Activated CD8-positive, alpha-beta memory T cell treated with anti-CD3 and anti-CD28 coated beads, Interleukin-2, amount 50 U/mL, for 1 hour (primary cell): ENCODE data around the gene EVC.
"Not testable (repeated sequence)": the region's sequence is repeated elsewhere in the genome, so short reads cannot be mapped to it uniquely, and the experiment has no call there.

ENCODE experiments used
- DNase-seq: peaks from one replicate; pipeline ENCODE4 v3.0.0-alpha.2; 2020; ENCODE audit errors: extremely low read depth

Gene EVC

DNA sequence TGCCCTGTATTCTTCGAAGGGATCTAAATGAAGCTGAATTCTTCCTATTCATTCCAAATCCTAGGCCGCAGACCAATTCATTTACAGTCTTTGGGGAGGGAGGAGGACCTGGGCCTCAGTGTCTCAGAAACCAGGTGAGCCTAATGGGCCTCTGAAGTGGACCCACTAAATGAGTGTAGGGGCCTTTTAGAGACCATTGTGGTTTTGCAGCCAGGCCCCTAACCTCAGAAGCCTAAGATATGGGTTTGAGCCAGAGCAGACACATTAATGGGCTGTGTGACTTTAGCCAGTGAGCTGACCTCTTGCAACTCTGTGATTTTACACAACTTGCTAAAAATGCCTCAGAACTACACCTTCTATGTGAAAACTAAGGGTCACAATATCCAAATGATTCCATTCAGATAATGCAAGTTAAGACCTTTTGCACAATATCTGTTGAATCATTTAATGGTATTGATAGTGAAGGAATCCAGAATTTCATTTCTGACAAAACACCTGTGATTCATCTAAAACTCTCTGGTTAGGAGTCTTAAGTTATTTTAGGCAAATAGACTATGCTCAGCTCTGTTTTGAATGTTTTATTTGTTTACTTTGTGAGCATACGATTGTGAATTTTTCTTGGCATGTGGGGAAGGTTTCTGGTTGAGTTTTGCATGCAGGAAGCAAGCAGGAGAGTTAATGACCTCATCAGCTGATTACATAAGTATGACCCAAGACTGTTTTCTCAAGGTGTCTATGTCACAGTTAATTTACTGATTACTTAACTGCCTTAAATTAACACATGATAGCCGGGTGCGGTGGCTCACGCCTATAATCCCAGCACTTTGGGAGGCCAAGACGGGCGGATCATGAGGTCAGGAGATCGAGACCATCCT is 75.0 kb downstream of the EVC start:
- no peak for DNase-seq

GRCh38 chr4:5787311-5787710 is 76.3 kb downstream of the EVC start:
- DNase-seq, result no peak

DNA sequence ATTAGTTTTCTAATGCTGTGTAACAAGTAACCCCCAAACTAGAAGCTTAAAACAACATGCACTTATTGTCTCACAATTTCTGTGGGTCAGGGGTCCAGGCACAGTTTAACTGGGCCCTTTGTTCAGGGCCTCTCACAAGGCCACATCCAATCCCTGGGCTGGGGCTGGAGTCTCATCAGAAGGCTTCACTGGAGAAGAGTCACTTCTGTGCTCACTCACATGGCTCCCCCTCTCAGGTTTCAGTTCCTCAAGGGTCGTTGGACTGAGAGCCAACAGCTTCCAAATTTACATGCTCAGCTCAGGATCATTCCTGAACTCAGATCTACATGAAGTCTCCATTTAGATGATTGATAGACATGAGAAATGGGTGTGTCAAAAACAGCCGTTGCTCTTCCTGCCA is 77.1 kb downstream of the EVC start:
- DNase-seq, result no peak

GRCh38 chr4:5789141-5789540 is 78.1 kb downstream of the EVC start:
- no peak for DNase-seq

DNA sequence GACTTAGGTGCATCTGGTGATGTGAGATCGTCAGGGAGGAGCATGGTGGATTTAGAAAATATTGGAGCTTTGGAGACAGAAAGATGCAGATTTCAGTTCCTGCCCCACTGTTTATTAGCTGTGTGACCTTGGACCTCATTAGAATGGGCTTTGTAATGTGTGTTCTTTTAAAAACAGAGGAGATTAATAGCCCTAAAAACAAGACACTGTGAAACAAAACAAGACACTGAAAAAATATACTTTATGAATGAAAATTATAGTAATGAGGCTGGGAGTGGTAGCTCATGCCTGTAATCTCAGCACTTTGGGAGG is 79.5 kb downstream of the EVC start:
- no peak for DNase-seq

DNA sequence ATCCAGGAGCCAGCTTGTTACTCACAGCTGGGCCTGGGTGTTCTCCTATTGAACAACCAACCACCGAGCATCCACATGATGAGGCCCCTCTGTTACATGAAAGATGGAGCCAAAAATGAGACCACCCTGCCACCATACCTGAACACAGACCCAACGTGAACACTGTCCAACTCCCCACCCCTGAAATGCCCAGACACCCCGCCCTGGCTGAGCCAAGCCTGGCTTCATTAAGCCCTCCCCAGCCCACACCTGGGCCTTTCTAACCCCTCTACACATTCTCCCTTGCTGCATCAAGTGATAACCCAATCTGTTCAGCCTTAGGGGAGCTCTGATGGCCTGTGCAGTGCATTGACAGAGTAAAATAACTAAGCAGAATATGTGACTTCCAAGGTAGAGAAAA is 80.7 kb downstream of the EVC start:
- no peak for DNase-seq

GRCh38 chr4:5793514-5793913 is 82.5 kb downstream of the EVC start:
- no peak for DNase-seq

- no peak for DNase-seq
These were observed 84.6 kb downstream of the EVC start for GRCh38 chr4:5795580-5795979.

DNA sequence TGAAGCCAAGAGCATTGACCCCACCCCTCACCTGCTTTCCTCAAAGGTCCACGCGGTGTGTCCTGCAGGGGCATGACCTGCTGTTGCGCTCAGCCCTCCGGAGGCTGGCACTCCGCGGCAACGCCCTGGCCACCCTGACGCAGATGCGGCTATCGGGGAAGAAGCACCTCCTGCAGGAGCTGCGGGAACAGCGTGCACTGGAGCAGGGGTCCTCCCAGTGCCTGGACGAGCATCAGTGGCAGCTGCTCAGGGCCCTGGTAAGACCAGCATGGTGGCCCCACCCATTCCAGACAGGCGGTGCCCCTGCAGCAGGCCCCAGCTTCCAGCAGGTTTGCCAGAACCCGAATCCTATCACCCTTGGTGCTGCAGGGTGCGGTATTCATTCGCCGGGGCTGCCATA is 86.0 kb downstream of the EVC start:
- no peak for DNase-seq

DNA sequence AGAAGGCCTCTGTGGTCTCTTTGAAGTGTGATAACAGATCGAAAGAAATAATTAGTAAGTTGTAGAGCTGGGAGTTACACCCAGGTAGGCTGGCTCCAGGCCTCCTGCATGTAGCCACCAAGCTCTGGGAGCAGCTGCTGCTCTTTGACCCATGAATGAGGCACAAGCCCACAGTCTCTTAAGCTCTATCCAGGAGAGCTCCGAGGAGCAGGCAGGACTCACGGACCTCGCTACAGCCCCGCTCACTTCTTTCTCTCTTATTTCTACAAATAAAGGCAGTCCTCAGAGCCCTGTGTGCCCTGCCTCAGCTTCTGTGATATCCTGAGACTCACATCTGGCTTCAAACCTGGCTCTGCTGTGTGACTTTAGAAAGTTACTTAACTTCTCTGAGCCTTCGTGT is 86.9 kb downstream of the EVC start:
- DNase-seq, result no peak

- DNase-seq, result no peak
These were observed 87.5 kb downstream of the EVC start for GRCh38 chr4:5798462-5798861.

GRCh38 chr4:5798946-5799345 is 87.9 kb downstream of the EVC start:
- DNase-seq, result no peak

DNA sequence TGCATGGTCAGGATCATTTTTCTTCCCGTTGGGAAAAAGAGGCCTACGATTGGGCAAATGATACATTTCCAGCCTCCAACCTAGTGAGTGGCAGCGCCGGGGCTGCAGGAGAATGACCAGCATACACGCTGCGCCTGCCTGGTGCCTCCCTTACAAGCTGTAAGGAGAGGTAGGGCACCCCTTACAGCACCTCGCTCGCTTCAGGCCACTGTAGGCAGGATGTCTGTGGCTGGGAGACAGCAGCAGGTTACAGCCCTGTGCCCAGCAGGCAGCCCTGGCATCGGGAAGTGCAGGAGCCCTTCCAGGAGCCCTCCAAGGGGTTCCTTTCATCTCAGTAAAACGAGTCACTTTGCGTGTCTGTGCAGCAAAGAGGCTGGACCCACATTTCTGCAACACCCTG is 88.4 kb downstream of the EVC start:
- DNase-seq, result no peak

GRCh38 chr4:5800496-5800895 is 89.5 kb downstream of the EVC start:
- no peak for DNase-seq

DNA sequence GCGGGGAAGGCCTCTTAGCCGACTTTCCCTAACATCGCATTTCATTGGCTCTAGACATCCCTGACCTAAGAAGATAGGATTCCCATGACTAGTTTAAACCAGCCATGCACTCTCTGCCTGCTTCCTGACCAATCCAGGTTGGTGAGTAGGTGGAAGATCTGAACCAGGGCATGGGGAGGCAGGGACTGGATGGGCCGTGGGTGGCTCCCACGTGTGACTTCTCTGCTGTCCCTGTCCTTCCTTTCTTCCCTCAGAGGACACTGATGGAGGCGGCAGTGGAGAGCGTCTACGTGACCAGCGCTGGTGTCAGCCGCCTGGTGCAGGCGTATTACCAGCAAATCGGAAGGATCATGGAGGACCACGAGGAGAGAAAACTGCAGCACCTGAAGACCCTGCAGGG is 90.7 kb downstream of the EVC start:
- DNase-seq, result no peak

DNA sequence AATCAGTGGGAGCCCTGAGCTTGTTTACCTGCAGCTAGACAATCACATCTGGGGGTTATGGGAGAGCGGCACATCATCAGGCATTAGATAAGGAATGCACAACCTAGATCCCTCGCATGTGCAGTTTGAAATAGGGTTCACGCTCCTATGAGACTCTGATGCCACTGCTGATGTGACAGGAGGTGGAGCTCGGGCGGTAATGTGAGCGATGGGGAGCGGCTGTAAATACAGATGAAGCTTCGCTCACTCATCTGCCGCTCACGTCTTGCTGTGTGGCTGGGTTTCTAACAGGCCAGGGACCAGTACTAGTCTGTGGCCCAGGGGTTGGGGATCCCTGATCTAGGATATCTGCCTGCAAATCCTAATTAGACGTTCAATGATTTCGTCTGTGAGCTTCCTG is 91.6 kb downstream of the EVC start:
- DNase-seq, result no peak

DNA sequence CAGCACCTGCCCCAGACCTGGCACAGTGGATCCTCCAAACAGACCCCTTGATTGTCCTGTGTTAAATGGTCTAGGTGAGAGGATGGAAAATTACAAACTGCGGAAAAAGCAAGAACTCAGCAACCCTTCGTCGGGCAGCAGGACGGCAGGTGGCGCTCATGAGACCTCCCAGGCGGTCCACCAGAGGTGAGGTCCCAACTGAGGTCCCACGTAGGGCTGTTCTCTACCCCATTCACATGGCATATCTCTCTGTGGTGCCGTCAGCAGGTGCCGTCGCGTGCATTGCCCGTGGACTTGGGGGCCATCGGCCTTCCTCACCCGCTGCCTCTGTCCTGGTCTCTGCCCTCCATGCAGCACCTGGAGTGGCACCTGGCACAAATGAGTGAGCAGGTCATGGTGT is 93.7 kb downstream of the EVC start:
- no peak for DNase-seq

- DNase-seq, result no peak
These were observed 94.3 kb downstream of the EVC start for GRCh38 chr4:5805270-5805669.

DNA sequence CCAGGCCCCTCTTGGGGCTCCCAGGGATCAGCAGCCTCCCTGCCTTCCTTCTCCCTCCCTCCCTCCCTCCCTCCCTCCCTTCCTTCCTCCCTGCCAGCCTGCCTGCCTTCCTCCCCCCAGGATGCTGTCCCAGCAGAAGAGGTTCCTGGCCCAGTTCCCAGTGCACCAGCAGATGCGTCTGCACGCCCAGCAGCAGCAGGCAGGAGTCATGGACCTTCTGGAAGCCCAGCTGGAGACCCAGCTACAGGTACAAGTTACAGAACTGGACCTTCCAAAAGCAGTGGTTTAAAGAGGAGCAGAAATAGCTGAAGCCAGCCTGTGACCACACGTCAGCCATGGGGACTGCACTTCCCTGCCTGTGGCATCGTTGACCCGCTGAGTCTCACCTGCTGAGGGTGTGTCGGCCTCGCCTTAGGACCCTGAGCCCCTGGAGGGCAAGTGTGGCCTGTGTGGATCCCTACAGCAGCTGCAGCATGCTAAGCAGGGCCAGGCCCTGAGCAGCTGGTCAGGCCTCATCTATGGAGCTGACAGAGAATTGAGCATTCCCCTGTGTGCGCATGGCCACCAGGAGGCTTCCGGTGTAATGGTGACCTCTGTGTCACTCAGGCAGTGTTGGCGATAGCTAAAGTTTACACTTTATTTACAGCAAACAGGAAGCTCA is 97.2 kb downstream of the EVC start:
- DNase-seq, result no peak

DNA sequence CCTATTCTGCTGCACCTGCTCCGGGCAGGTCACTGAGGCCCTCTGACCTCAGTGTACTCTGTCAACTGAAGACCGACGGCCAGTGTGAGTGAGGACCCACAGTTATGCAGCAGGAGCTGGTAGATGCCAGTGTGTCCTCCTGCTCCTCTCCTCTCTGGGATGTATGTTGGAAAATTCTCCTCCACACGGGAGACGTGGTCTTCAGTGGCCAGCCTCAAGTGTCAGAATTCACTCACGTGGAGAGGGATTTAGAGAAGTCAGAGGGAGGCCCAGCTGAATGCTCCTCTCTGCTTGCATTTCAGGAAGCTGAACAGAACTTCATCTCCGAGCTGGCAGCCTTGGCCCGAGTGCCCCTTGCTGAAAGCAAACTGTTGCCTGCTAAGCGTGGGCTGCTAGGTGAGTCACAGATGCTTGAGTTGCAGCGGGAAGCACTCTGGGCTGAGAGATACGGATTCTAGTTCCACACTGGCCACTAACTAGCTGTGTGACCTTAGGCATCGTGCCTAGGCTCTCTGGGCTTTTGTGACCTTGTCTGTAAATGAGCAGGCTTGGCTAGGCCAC is 98.3 kb downstream of the EVC start:
- no peak for DNase-seq

DNA sequence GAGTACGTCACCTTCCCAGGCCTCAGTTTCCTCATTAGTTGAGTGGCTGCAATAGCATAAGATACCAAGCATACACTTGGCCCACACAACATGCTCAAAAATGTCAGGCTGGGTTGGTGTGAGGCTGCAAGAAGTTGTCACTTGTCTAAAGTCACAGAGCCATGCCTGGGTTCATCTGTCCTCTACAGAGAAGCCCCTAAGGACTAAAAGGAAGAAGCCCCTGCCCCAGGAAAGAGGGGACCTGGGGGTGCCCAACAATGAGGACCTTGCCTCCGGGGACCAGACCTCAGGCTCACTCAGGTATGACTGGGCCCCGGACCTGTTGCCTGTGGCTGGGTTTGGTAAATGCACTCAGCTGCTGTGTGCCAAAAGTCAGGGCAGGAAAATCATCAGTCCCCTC is 99.2 kb downstream of the EVC start:
- no peak for DNase-seq

GRCh38 chr4:5810770-5811430 is 99.9 kb downstream of the EVC start:
- DNase-seq, result no peak

- not testable (repeated sequence) for DNase-seq
These were observed 101.1 kb downstream of the EVC start for GRCh38 chr4:5812057-5812456.
